Measurements from ENCODE around the gene PLXNB2. TPM values are rescaled to one million over a fixed set of nuclear protein-coding genes. Genes with fewer than 3 reads are reported as not detected.

Gene PLXNB2
- total RNA-seq, 1 experiment from 2014 or later = 227 TPM

GRCh38 chr22:50275181-50276055 is 32.0 kb downstream of the PLXNB2 start:
- POLR2A ChIA-PET = no interaction called here

GRCh38 chr22:50274771-50275170 is 32.7 kb downstream of the PLXNB2 start:
- Histone ChIP-seq H3K27ac (ENCODE audit: low read length) (peak overlapping the region; percentile 66), H3K36me3 (ENCODE audit: control insufficient read depth, insufficient read depth, low read length) (no peaks in the 10 kb centered on the region)
- in situ Hi-C loops (cut with HindIII; ENCODE audit: low pct_unique_long_range_greater_than_20kb, low sequenced_read_pairs) = no loop called here

More at GRCh38 chr22:50275181-50276055, 32.0 kb downstream of the PLXNB2 start:
- peaks cover 21% of the 10 kb centered on the region for H3K4me1 ChIP-seq (ENCODE audit: control insufficient read depth, insufficient read depth, low read length)
- TF ChIP-seq POLR2AphosphoS5 (IDR thresholded peaks at IDR 0.05; ENCODE audit: low read depth, low read length) (no peak), SIN3A (IDR thresholded peaks at IDR 0.05; ENCODE audit: borderline replicate concordance, insufficient read depth, low read depth, low read length) (no peak), REST (IDR thresholded peaks at IDR 0.05; ENCODE audit: insufficient read depth in 1 of 2, low read depth in 2 of 2, low read length in 1 of 2) (no peak), CTCF (IDR thresholded peaks at IDR 0.05) (no peak), TCF7L2 (IDR thresholded peaks at IDR 0.05; ENCODE audit: low read depth, low read length) (no peak)
- no peak for DNase-seq (ENCODE audit: low read depth, low spot score)
- TSS peak; percentile 96 for BruUV-seq (replicated peaks)
- H3K4me3 ChIP-seq (ENCODE audit: low read depth in 2 of 2, low read length in 2 of 2) = no peak overlapping the region
- in situ Hi-C loops (cut with HindIII; ENCODE audit: low pct_unique_long_range_greater_than_20kb, low sequenced_read_pairs) = no loop called here
- H3K27ac ChIP-seq (ENCODE audit: low read length) = peak overlapping the region; percentile 66
- no peaks in the 10 kb centered on the region for H3K36me3 ChIP-seq (ENCODE audit: control insufficient read depth, insufficient read depth, low read length)
- H3K27me3 ChIP-seq (ENCODE audit: control insufficient read depth, insufficient read depth, low read length) = no peaks in the 10 kb centered on the region
- H3K9me3 ChIP-seq (ENCODE audit: control insufficient read depth, insufficient read depth, low read depth, low read length) = no peaks in the 10 kb centered on the region
- CTCF ChIA-PET = interaction anchor here (0.6 to 1.5 kb wide), 3 partner anchors 19 to 357 kb away, joined by 3 to 4 read pairs (median 4); no protein-coding TSS in a partner anchor
- intact Hi-C loops (cut with micrococcal nuclease; ENCODE audit: unreplicated experiment) = no loop called here
- ATAC-seq = no peak

More at GRCh38 chr22:50274771-50275170, 32.7 kb downstream of the PLXNB2 start:
- Histone ChIP-seq H3K4me1 (ENCODE audit: control insufficient read depth, insufficient read depth, low read length) (peaks cover 21% of the 10 kb centered on the region), H3K27me3 (ENCODE audit: control insufficient read depth, insufficient read depth, low read length) (no peaks in the 10 kb centered on the region), H3K9me3 (ENCODE audit: control insufficient read depth, insufficient read depth, low read depth, low read length) (no peaks in the 10 kb centered on the region), H3K4me3 (ENCODE audit: low read depth in 2 of 2, low read length in 2 of 2) (no peak overlapping the region)
- ATAC-seq (no peak), DNase-seq (ENCODE audit: low read depth, low spot score) (no peak)
- ChIA-PET CTCF (no interaction called here), POLR2A (no interaction called here)
- intact Hi-C loops (cut with micrococcal nuclease; ENCODE audit: unreplicated experiment) = loop anchor here (5.0 kb wide), 1 partner anchor 68 kb away; the partner anchor contains the start of gene PPP6R2
- TF ChIP-seq TCF7L2 (IDR thresholded peaks at IDR 0.05; ENCODE audit: low read depth, low read length) (no peak), SIN3A (IDR thresholded peaks at IDR 0.05; ENCODE audit: borderline replicate concordance, insufficient read depth, low read depth, low read length) (no peak)
- no TSS peak for BruUV-seq (replicated peaks)

Data from Panc1 (cell line).